NT2/D1 (cell line): Measurements from ENCODE around the gene RIOK2.

Experiments
- DNase-seq: peaks from one replicate; pipeline ENCODE4 v3.0.0-alpha.2; 2011; ENCODE audit warnings: low read depth, low spot score
- H3K27me3 ChIP-seq: 2 replicates; pipeline ENCODE4 v1.6.0; 2011; ENCODE audit warnings: mild to moderate bottlenecking; ENCODE audit not compliant: insufficient read length, insufficient read depth
- H3K36me3 ChIP-seq: 2 replicates; pipeline ENCODE4 v1.6.1; 2011; ENCODE audit warnings: mild to moderate bottlenecking, low read length, mixed read lengths; ENCODE audit not compliant: insufficient read depth, insufficient read length
- H3K4me1 ChIP-seq: 2 replicates; pipeline ENCODE4 v1.5.1; 2011; ENCODE audit not compliant: insufficient read depth, insufficient read length
- H3K4me3 ChIP-seq: 2 replicates; pipeline ENCODE4 v1.5.1; 2011; ENCODE audit warnings: low read depth; ENCODE audit not compliant: insufficient read length
- H3K9ac ChIP-seq: 2 replicates; pipeline ENCODE4 v1.6.0; 2011; ENCODE audit warnings: low read depth; ENCODE audit not compliant: insufficient read length
- H3K9me3 ChIP-seq: 2 replicates; pipeline ENCODE4 v1.5.1; 2011; ENCODE audit warnings: mild to moderate bottlenecking, low read length; ENCODE audit not compliant: insufficient read depth
- SUZ12 ChIP-seq: IDR thresholded peaks from 2 replicates; pipeline ENCODE4 v1.6.1; 2011; ENCODE audit not compliant: insufficient read length, insufficient read depth; ENCODE audit errors: extremely low read depth
- YY1 ChIP-seq: IDR thresholded peaks from 2 replicates; pipeline ENCODE4 v1.6.1; 2011; ENCODE audit not compliant: insufficient read length, insufficient read depth
- ZNF274 ChIP-seq: IDR thresholded peaks from 2 replicates; pipeline ENCODE4 v1.6.1; 2011; ENCODE audit warnings: mild to moderate bottlenecking, low read depth, low read length

RIOK2 gene

GRCh38 chr5:97167435-97167834 is 15.6 kb downstream of the RIOK2 start:
- Histone ChIP-seq H3K27me3 (no peaks in the 10 kb centered on the region), H3K4me3 (no peak overlapping the region), H3K9me3 (no peaks in the 10 kb centered on the region), H3K9ac (no peak overlapping the region), H3K36me3 (peaks cover 68% of the 10 kb centered on the region), H3K4me1 (no peaks in the 10 kb centered on the region)
- DNase-seq, result no peak
- TF ChIP-seq SUZ12 (no peak), ZNF274 (no peak), YY1 (no peak)

- peaks cover 60% of the 10 kb centered on the region for H3K36me3 ChIP-seq
- H3K4me1 ChIP-seq, result no peaks in the 10 kb centered on the region
- H3K27me3 ChIP-seq, result no peaks in the 10 kb centered on the region
- H3K9ac ChIP-seq, result no peak overlapping the region
- H3K9me3 ChIP-seq, result no peaks in the 10 kb centered on the region
- no peak overlapping the region for H3K4me3 ChIP-seq
- TF ChIP-seq ZNF274, result no peak
- TF ChIP-seq SUZ12, result no peak
- no peak for TF ChIP-seq YY1
- no peak for DNase-seq
Measured at GRCh38 chr5:97165726-97166125, 17.3 kb downstream of the RIOK2 start.

GRCh38 chr5:97164846-97165245 is 18.2 kb downstream of the RIOK2 start:
- Histone ChIP-seq H3K4me3 (no peak overlapping the region), H3K36me3 (peaks cover 63% of the 10 kb centered on the region), H3K9ac (no peak overlapping the region), H3K9me3 (no peaks in the 10 kb centered on the region), H3K4me1 (no peaks in the 10 kb centered on the region), H3K27me3 (no peaks in the 10 kb centered on the region)
- TF ChIP-seq YY1 (no peak), SUZ12 (no peak), ZNF274 (no peak)
- DNase-seq, result no peak

- Histone ChIP-seq H3K9me3 (no peaks in the 10 kb centered on the region; the same call in 1 of the 2 replicates), H3K4me1 (no peaks in the 10 kb centered on the region), H3K9ac (no peak overlapping the region), H3K4me3 (no peak overlapping the region), H3K27me3 (no peaks in the 10 kb centered on the region), H3K36me3 (peaks cover 59% of the 10 kb centered on the region)
- TF ChIP-seq YY1, result no peak
- TF ChIP-seq ZNF274, result no peak
- no peak for TF ChIP-seq SUZ12
- DNase-seq, result no peak
Measured at GRCh38 chr5:97163790-97164285, 19.2 kb downstream of the RIOK2 start.

- no peaks in the 10 kb centered on the region for H3K27me3 ChIP-seq
- H3K36me3 ChIP-seq, result peaks cover 58% of the 10 kb centered on the region
- TF ChIP-seq SUZ12 (no peak), YY1 (no peak), ZNF274 (no peak)
- H3K9ac ChIP-seq, result no peak overlapping the region
- no peaks in the 10 kb centered on the region for H3K4me1 ChIP-seq
- no peak for DNase-seq
- no peaks in the 10 kb centered on the region; the same call in 1 of the 2 replicates for H3K9me3 ChIP-seq
- no peak overlapping the region for H3K4me3 ChIP-seq
Measured at GRCh38 chr5:97163360-97163764, 19.7 kb downstream of the RIOK2 start.

GRCh38 chr5:97162045-97162444 is 21.0 kb downstream of the RIOK2 start:
- H3K27me3 ChIP-seq, result no peaks in the 10 kb centered on the region
- peaks cover 10% of the 10 kb centered on the region; the same call in 1 of the 2 replicates for H3K9me3 ChIP-seq
- peak; percentile 63 for DNase-seq
- no peaks in the 10 kb centered on the region for H3K4me1 ChIP-seq
- TF ChIP-seq ZNF274, result no peak
- no peak for TF ChIP-seq SUZ12
- no peak for TF ChIP-seq YY1
- H3K4me3 ChIP-seq, result no peak overlapping the region
- H3K36me3 ChIP-seq, result peaks cover 45% of the 10 kb centered on the region
- H3K9ac ChIP-seq, result no peak overlapping the region

- Histone ChIP-seq H3K36me3 (peaks cover 23% of the 10 kb centered on the region), H3K9ac (no peak overlapping the region), H3K9me3 (peaks cover 11% of the 10 kb centered on the region; the same call in 1 of the 2 replicates), H3K4me3 (no peak overlapping the region), H3K4me1 (no peaks in the 10 kb centered on the region), H3K27me3 (no peaks in the 10 kb centered on the region)
- TF ChIP-seq ZNF274 (no peak), SUZ12 (no peak), YY1 (no peak)
- DNase-seq, result no peak
Measured at GRCh38 chr5:97157689-97158088, 25.4 kb downstream of the RIOK2 start.
